ENCODE measurements around the gene AP2B1.

Gene AP2B1

GRCh38 chr17:35747540-35748017 lies 160.5 kb downstream of the AP2B1 start (continued):
- TF ChIP-seq, protein P1, sequence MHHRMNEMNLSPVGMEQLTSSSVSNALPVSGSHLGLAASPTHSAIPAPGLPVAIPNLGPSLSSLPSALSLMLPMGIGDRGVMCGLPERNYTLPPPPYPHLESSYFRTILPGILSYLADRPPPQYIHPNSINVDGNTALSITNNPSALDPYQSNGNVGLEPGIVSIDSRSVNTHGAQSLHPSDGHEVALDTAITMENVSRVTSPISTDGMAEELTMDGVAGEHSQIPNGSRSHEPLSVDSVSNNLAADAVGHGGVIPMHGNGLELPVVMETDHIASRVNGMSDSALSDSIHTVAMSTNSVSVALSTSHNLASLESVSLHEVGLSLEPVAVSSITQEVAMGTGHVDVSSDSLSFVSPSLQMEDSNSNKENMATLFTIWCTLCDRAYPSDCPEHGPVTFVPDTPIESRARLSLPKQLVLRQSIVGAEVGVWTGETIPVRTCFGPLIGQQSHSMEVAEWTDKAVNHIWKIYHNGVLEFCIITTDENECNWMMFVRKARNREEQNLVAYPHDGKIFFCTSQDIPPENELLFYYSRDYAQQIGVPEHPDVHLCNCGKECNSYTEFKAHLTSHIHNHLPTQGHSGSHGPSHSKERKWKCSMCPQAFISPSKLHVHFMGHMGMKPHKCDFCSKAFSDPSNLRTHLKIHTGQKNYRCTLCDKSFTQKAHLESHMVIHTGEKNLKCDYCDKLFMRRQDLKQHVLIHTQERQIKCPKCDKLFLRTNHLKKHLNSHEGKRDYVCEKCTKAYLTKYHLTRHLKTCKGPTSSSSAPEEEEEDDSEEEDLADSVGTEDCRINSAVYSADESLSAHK (tag by site-specific recombination; IDR thresholded peaks at IDR 0.05) = no peak
- TF ChIP-seq ZBTB21 (tag by site-specific recombination; IDR thresholded peaks at IDR 0.05) = no peak
- no peak for TF ChIP-seq ATF2 (tag by site-specific recombination; IDR thresholded peaks at IDR 0.05; ENCODE audit: low read depth)
- no peak for TF ChIP-seq ZFP37 (tag by site-specific recombination; IDR thresholded peaks at IDR 0.05)
- TF ChIP-seq ZNF2 (tag by site-specific recombination; IDR thresholded peaks at IDR 0.05) = 0 out of 2 replicates have a peak, but pooled peaks have one; percentile 34

GRCh38 chr17:35748341-35748841 lies 161.3 kb downstream of the AP2B1 start:
- ChIA-PET POLR2A (interaction anchor here (1.4 to 2.3 kb wide), 2 partner anchors 12 to 170 kb away, joined by 4 to 7 read pairs; partner anchors contain the start of gene PEX12), CTCF (interaction anchor here (0.5 to 11.6 kb wide), 33 partner anchors 8 to 1323 kb away, joined by 3 to 321 read pairs (median 8); partner anchors contain the start of genes C17orf50, RASL10B, SLFN12L and TAF15)
- no peaks in the 10 kb centered on the region for H3K4me1 ChIP-seq (ENCODE audit: control insufficient read depth, insufficient read depth, low read length)
- TF ChIP-seq ZBTB17 (tag by site-specific recombination; IDR thresholded peaks at IDR 0.05) (peak; percentile 37; the same call in 1 of the 2 replicates), ZNF561 (tag by site-specific recombination; IDR thresholded peaks at IDR 0.05; ENCODE audit: borderline replicate concordance) (no peak), ZNF112 (tag by site-specific recombination; IDR thresholded peaks at IDR 0.05) (no peak), ZNF335 (tag by site-specific recombination; conservative IDR thresholded peaks at IDR 0.05) (no peak), ZFP3 (tag by site-specific recombination; IDR thresholded peaks at IDR 0.05; ENCODE audit: low read depth) (no peak)
- TF ChIP-seq, protein P2, sequence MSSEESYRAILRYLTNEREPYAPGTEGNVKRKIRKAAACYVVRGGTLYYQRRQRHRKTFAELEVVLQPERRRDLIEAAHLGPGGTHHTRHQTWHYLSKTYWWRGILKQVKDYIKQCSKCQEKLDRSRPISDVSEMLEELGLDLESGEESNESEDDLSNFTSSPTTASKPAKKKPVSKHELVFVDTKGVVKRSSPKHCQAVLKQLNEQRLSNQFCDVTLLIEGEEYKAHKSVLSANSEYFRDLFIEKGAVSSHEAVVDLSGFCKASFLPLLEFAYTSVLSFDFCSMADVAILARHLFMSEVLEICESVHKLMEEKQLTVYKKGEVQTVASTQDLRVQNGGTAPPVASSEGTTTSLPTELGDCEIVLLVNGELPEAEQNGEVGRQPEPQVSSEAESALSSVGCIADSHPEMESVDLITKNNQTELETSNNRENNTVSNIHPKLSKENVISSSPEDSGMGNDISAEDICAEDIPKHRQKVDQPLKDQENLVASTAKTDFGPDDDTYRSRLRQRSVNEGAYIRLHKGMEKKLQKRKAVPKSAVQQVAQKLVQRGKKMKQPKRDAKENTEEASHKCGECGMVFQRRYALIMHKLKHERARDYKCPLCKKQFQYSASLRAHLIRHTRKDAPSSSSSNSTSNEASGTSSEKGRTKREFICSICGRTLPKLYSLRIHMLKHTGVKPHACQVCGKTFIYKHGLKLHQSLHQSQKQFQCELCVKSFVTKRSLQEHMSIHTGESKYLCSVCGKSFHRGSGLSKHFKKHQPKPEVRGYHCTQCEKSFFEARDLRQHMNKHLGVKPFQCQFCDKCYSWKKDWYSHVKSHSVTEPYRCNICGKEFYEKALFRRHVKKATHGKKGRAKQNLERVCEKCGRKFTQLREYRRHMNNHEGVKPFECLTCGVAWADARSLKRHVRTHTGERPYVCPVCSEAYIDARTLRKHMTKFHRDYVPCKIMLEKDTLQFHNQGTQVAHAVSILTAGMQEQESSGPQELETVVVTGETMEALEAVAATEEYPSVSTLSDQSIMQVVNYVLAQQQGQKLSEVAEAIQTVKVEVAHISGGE (tag by site-specific recombination; conservative IDR thresholded peaks at IDR 0.05; ENCODE audit: low read depth) = no peak
- no peak overlapping the region for H3K27ac ChIP-seq (ENCODE audit: extremely low read depth, low read depth, low read length)
- no peaks in the 10 kb centered on the region for H3K36me3 ChIP-seq (ENCODE audit: control insufficient read depth in 2 of 2, insufficient read depth in 1 of 2, low read length in 2 of 2)
- H3K9me3 ChIP-seq (ENCODE audit: control insufficient read depth, insufficient read depth, low read depth, low read length) = no peaks in the 10 kb centered on the region
- no peak overlapping the region for H3K4me3 ChIP-seq (ENCODE audit: low read depth, low read length)

DNA sequence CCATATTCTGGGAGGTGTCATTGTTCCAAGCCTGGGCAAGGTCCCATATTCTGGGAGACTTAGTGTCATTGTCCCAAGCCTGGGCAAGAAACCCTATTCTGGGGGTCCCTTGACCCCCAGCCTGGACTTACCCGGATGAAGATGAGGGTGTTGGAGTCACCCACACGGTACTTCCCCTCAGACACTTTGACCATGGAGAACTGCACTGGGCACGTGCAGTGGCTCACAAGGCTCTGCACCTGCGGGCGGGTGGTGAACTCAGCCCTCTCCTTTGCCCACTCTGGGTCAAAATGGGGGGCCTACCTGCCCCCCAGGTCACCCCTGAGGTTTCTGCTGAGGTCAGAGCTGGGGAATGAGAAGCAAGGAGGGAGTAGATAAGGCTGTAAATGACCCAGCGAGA lies 161.9 kb downstream of the AP2B1 start:
- ChIA-PET CTCF (interaction anchor here (0.5 to 11.6 kb wide), 15 partner anchors 9 to 1324 kb away, joined by 3 to 321 read pairs (median 5); partner anchors contain the start of gene RASL10B), POLR2A (interaction anchor here (2.3 kb wide), 1 partner anchor 171 kb away, joined by 7 read pairs; the partner anchor contains the start of gene PEX12)
- H3K4me1 ChIP-seq (ENCODE audit: control insufficient read depth, insufficient read depth, low read length) = no peaks in the 10 kb centered on the region
- TF ChIP-seq KLF1 (tag by site-specific recombination; IDR thresholded peaks at IDR 0.05) (no peak), ZNF776 (tag by site-specific recombination; IDR thresholded peaks at IDR 0.05; ENCODE audit: borderline replicate concordance) (no peak), ZNF777 (tag by site-specific recombination; IDR thresholded peaks at IDR 0.05; ENCODE audit: borderline replicate concordance) (no peak), ZNF544 (tag by site-specific recombination; IDR thresholded peaks at IDR 0.05) (no peak)
- TF ChIP-seq, protein P3, sequence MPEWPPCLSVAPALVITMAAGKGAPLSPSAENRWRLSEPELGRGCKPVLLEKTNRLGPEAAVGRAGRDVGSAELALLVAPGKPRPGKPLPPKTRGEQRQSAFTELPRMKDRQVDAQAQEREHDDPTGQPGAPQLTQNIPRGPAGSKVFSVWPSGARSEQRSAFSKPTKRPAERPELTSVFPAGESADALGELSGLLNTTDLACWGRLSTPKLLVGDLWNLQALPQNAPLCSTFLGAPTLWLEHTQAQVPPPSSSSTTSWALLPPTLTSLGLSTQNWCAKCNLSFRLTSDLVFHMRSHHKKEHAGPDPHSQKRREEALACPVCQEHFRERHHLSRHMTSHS (tag by site-specific recombination; IDR thresholded peaks at IDR 0.05) = no peak
- H3K4me3 ChIP-seq (ENCODE audit: low read depth, low read length) = no peak overlapping the region
- no peak overlapping the region for H3K27ac ChIP-seq (ENCODE audit: extremely low read depth, low read depth, low read length)
- H3K9me3 ChIP-seq (ENCODE audit: control insufficient read depth, insufficient read depth, low read depth, low read length) = no peaks in the 10 kb centered on the region
- no peaks in the 10 kb centered on the region for H3K36me3 ChIP-seq (ENCODE audit: control insufficient read depth in 2 of 2, insufficient read depth in 1 of 2, low read length in 2 of 2)
